ENCODE data around the gene KLHL17. TPM values are rescaled to one million over a fixed set of nuclear protein-coding genes. Genes with fewer than 3 reads are reported as not detected.

Gene KLHL17
- total RNA-seq, 1 experiment from 2014 or later, result 41.4 TPM

GRCh38 chr1:969260-969855 is 9.0 kb downstream of the KLHL17 start:
- Mint-ChIP-seq H3K27ac (no peak overlapping the region; a peak in 1 of 7 replicates), H3K4me1 (peaks cover 0 to 3% of the 10 kb centered on the region in 2 experiments; a peak in 2 of 4 replicates), H3K27me3 (ENCODE audit: low read depth) (peaks cover 52% of the 10 kb centered on the region), H3K36me3 (ENCODE audit: insufficient read depth in 1 of 3, low read depth in 3 of 3) (peaks cover 0 to 8% (median 8%) of the 10 kb centered on the region in 3 experiments; a peak in 4 of 7 replicates), H3K9me3 (peaks cover 3 to 4% of the 10 kb centered on the region in 2 experiments; a peak in 3 of 5 replicates), H3K4me3 (no peak overlapping the region)
- no peaks in the 10 kb centered on the region for H3K9me3 ChIP-seq (ENCODE audit: control insufficient read depth, low read depth, low read length)
- H2BK12ac ChIP-seq (ENCODE audit: insufficient read length, low read depth, low read length), result no peak overlapping the region
- no peak overlapping the region for H3K14ac ChIP-seq (ENCODE audit: insufficient read depth, low read length)
- H4K91ac ChIP-seq (ENCODE audit: insufficient read length, low read depth, low read length), result no peak overlapping the region
- no peak overlapping the region for H3K4me2 ChIP-seq (ENCODE audit: insufficient read depth, insufficient read length, low read length)
- H3K27me3 ChIP-seq (ENCODE audit: insufficient read depth, low read length), result peaks cover 11% of the 10 kb centered on the region; the same call in 1 of the 2 replicates
- H2AFZ ChIP-seq (ENCODE audit: low read length), result no peak overlapping the region
- DNase-seq, result no peak
- H3T11ph ChIP-seq (ENCODE audit: low read length), result no peak overlapping the region
- no peak overlapping the region for H3K4ac ChIP-seq (ENCODE audit: low read depth, low read length)
- H2BK20ac ChIP-seq (ENCODE audit: low read depth, low read length, poor library complexity, severe bottlenecking), result no peak overlapping the region
- no peak overlapping the region for H3K56ac ChIP-seq (ENCODE audit: insufficient read length, low read depth, low read length)
- H3K9ac ChIP-seq (ENCODE audit: extremely low read depth, insufficient read length, low read length), result no peak overlapping the region
- H2AK5ac ChIP-seq (ENCODE audit: insufficient read length, low read length), result no peak overlapping the region
- no peak for TF ChIP-seq CTCF (conservative IDR thresholded peaks at IDR 0.05)
- H4K5ac ChIP-seq (ENCODE audit: insufficient read length, low read depth, low read length), result no peak overlapping the region
- H3K23me2 ChIP-seq (ENCODE audit: insufficient read length, low read depth, low read length, poor library complexity, severe bottlenecking), result peaks cover 9% of the 10 kb centered on the region
- no peak overlapping the region for H2BK5ac ChIP-seq (ENCODE audit: insufficient read length, low read length)
- no peak overlapping the region for H3K18ac ChIP-seq (ENCODE audit: insufficient read length, low read depth, low read length)
- no CpG with 5 or more reads among the region's 15 CpGs for WGBS (ENCODE audit: extremely low coverage, insufficient read length, low lambda C conversion rate)
- H3K79me1 ChIP-seq (ENCODE audit: insufficient read depth, low read depth, low read length, poor library complexity, severe bottlenecking), result no peaks in the 10 kb centered on the region
- no peak overlapping the region for H3K27ac ChIP-seq (ENCODE audit: insufficient read length, low read depth, low read length)
- no peaks in the 10 kb centered on the region for H3K4me1 ChIP-seq (ENCODE audit: insufficient read depth, low read length)
- H4K8ac ChIP-seq (replicated peaks; ENCODE audit: insufficient read length, low read depth, low read length), result no peak overlapping the region
- H2BK120ac ChIP-seq (ENCODE audit: low read depth, low read length, poor library complexity, severe bottlenecking), result no peak overlapping the region
- H4K20me1 ChIP-seq (ENCODE audit: control insufficient read depth, insufficient read depth, insufficient read length), result no peaks in the 10 kb centered on the region
- no peak overlapping the region for H3K23ac ChIP-seq (ENCODE audit: insufficient read length, low read depth, low read length)
- no peaks in the 10 kb centered on the region for H3K79me2 ChIP-seq (ENCODE audit: insufficient read depth, low read length)
- no peak overlapping the region for H2BK15ac ChIP-seq (ENCODE audit: low read depth, low read length)

Data from H9 (cell line).